GM19240 (cell line): ENCODE data around the gene CBFB.
"Not testable (repeated sequence)": the region's sequence is repeated elsewhere in the genome, so short reads cannot be mapped to it uniquely, and the experiment has no call there.

Source experiments
- DNase-seq: peaks from one replicate; pipeline ENCODE4 v3.0.0; 2011; ENCODE audit warnings: low spot score; ENCODE audit not compliant: insufficient read length

The CBFB gene

GRCh38 chr16:67040906-67041305 lies 12.0 kb downstream of the CBFB start:
- DNase-seq: no peak

- not testable (repeated sequence) for DNase-seq
Observed at GRCh38 chr16:67041520-67041919, 12.6 kb downstream of the CBFB start.

GRCh38 chr16:67043420-67043819 lies 14.5 kb downstream of the CBFB start:
- DNase-seq: no peak

GRCh38 chr16:67050796-67051195 lies 21.8 kb downstream of the CBFB start:
- DNase-seq: no peak

- no peak for DNase-seq
Observed at GRCh38 chr16:67052399-67052798, 23.4 kb downstream of the CBFB start.

GRCh38 chr16:67053767-67054334 lies 24.9 kb downstream of the CBFB start:
- no peak for DNase-seq

- DNase-seq: no peak
Observed at GRCh38 chr16:67054901-67055300, 26.0 kb downstream of the CBFB start.

- DNase-seq: no peak
Observed at GRCh38 chr16:67055712-67056487, 27.0 kb downstream of the CBFB start.

GRCh38 chr16:67063008-67063407 lies 34.1 kb downstream of the CBFB start:
- no peak for DNase-seq

GRCh38 chr16:67068212-67068753 lies 39.3 kb downstream of the CBFB start:
- DNase-seq: no peak

- no peak for DNase-seq
Observed at GRCh38 chr16:67071476-67072048, 42.6 kb downstream of the CBFB start.

- no peak for DNase-seq
Observed at GRCh38 chr16:67075331-67075730, 46.4 kb downstream of the CBFB start.

GRCh38 chr16:67077871-67078270 lies 48.9 kb downstream of the CBFB start:
- DNase-seq: no peak

GRCh38 chr16:67082100-67082499 lies 53.2 kb downstream of the CBFB start:
- DNase-seq: no peak

- DNase-seq: no peak
Observed at GRCh38 chr16:67082891-67083290, 53.9 kb downstream of the CBFB start.

- DNase-seq: no peak
Observed at GRCh38 chr16:67084345-67085028, 55.5 kb downstream of the CBFB start.

- no peak for DNase-seq
Observed at GRCh38 chr16:67086822-67087221, 57.9 kb downstream of the CBFB start.

- DNase-seq: no peak
Observed at GRCh38 chr16:67087291-67087690, 58.3 kb downstream of the CBFB start.

- no peak for DNase-seq
Observed at GRCh38 chr16:67087803-67088202, 58.9 kb downstream of the CBFB start.

- no peak for DNase-seq
Observed at GRCh38 chr16:67088551-67088950, 59.6 kb downstream of the CBFB start.

GRCh38 chr16:67089101-67089500 lies 60.2 kb downstream of the CBFB start:
- DNase-seq: no peak
